Hepatocyte (in vitro differentiated cells): ENCODE results near the gene CFAP73. TPM values are rescaled to one million over a fixed set of nuclear protein-coding genes. Genes with fewer than 3 reads are reported as not detected.

Experiments used
- DNase-seq: peaks from one replicate; pipeline ENCODE4 v3.0.0-alpha.2; 2016; ENCODE audit warnings: low spot score
- H2AFZ ChIP-seq: fragments of 200-600 bp; sonication (generic); 2 replicates; pipeline ENCODE4 v1.6.0; 2016; ENCODE audit warnings: antibody characterized with exemption, mild to moderate bottlenecking
- H3K27ac ChIP-seq: fragments of 200-600 bp; sonication (generic); 2 replicates; pipeline ENCODE4 v1.5.1; 2016; ENCODE audit warnings: mild to moderate bottlenecking
- H3K27me3 ChIP-seq: fragments of 200-600 bp; sonication (generic); 2 replicates; pipeline ENCODE4 v1.6.1; 2016
- H3K36me3 ChIP-seq: fragments of 200-600 bp; sonication (generic); replicated peaks from 2 replicates; pipeline ENCODE4 v1.5.1; 2016; ENCODE audit warnings: low read depth; ENCODE audit not compliant: insufficient read depth
- H3K4me1 ChIP-seq: fragments of 200-600 bp; sonication (generic); 2 replicates; pipeline ENCODE4 v1.5.1; 2016; ENCODE audit warnings: mild to moderate bottlenecking, moderate library complexity; ENCODE audit not compliant: insufficient read depth
- H3K4me2 ChIP-seq: fragments of 200-600 bp; sonication (generic); 2 replicates; pipeline ENCODE4 v1.6.0; 2016
- H3K4me3 ChIP-seq: fragments of 200-600 bp; sonication (generic); 2 replicates; pipeline ENCODE4 v1.5.1; 2016; ENCODE audit warnings: mild to moderate bottlenecking
- H3K79me2 ChIP-seq: fragments of 200-600 bp; sonication (generic); 2 replicates; pipeline ENCODE4 v1.6.0; 2017; ENCODE audit warnings: mild to moderate bottlenecking
- H3K9me2 ChIP-seq: fragments of 200-600 bp; sonication (generic); replicated peaks from 2 replicates; pipeline ENCODE4 v1.6.0; 2017; ENCODE audit warnings: mild to moderate bottlenecking; ENCODE audit not compliant: insufficient read depth
- H3K9me3 ChIP-seq: fragments of 200-600 bp; sonication (generic); 2 replicates; pipeline ENCODE4 v1.5.1; 2016; ENCODE audit warnings: low read depth, mild to moderate bottlenecking
- H4K20me1 ChIP-seq: fragments of 200-600 bp; sonication (generic); 2 replicates; pipeline ENCODE4 v1.6.0; 2016; ENCODE audit warnings: mild to moderate bottlenecking; ENCODE audit not compliant: insufficient read depth, poor library complexity, severe bottlenecking
- CTCF ChIP-seq: fragments of 200-600 bp; sonication (generic); IDR thresholded peaks from 2 replicates; pipeline ENCODE4 v1.5.1; 2016; ENCODE audit warnings: antibody characterized with exemption, mild to moderate bottlenecking; ENCODE audit not compliant: poor library complexity
- EZH2 ChIP-seq: fragments of 200-600 bp; sonication (generic); IDR thresholded peaks from 2 replicates; pipeline ENCODE4 v1.6.1; 2016; ENCODE audit warnings: antibody characterized with exemption, mild to moderate bottlenecking, borderline replicate concordance
- EZH2phosphoT487 ChIP-seq: fragments of 200-600 bp; sonication (generic); IDR thresholded peaks from one replicate; pipeline ENCODE4 v1.6.1; 2018; ENCODE audit warnings: antibody characterized with exemption, mild to moderate bottlenecking, low read depth, moderate library complexity; ENCODE audit not compliant: unreplicated experiment, severe bottlenecking
- WGBS: methylation state at CpG from one replicate; pipeline ENCODE4 v1.1.6; 2016; ENCODE audit warnings: low lambda C conversion rate; ENCODE audit errors: missing lambda C conversion rate; 5-methylcytosine and 5-hydroxymethylcytosine counted together
- microRNA-seq: library from miRNA; unstranded; fragments of <30 nt; microRNA quantifications from one replicate; pipeline ENCODE4, GENCODE V29; 2017
- polyA plus RNA-seq: library from polyadenylated mRNA; unstranded; fragments of >200 nt; fragmentation: Nextera tagmentation; extraction: Ambion mirVana; gene quantifications from 2 replicates; pipeline ENCODE4 v1.2.1, GENCODE V29; 2016
- small RNA-seq: library from RNA; depleted of rRNA; stranded (forward); fragments of <200 nt; gene quantifications from one replicate; pipeline ENCODE3, GENCODE V24; 2014
- total RNA-seq: library from RNA; depleted of rRNA; stranded (reverse); fragments of >200 nt; gene quantifications from 2 replicates; pipeline ENCODE4 v1.2.3, GENCODE V29; 2014

CFAP73 gene
- total and polyA plus RNA-seq, 2 experiments from 2014 or later: not detected

- H3K4me3 ChIP-seq: no peak overlapping the region
- DNase-seq: no peak
- no peaks in the 10 kb centered on the region for H3K9me3 ChIP-seq
- H3K9me2 ChIP-seq: no peaks in the 10 kb centered on the region
- no peaks in the 10 kb centered on the region for H4K20me1 ChIP-seq
- no peaks in the 10 kb centered on the region for H3K4me1 ChIP-seq
- no peaks in the 10 kb centered on the region for H3K36me3 ChIP-seq
- WGBS: 78% methylated on average over 10 of the region's 10 CpGs
- H3K27me3 ChIP-seq: no peaks in the 10 kb centered on the region
- TF ChIP-seq EZH2phosphoT487: no peak
- no peak for TF ChIP-seq EZH2
- no peak for TF ChIP-seq CTCF
- no peak overlapping the region for H3K4me2 ChIP-seq
- H2AFZ ChIP-seq: no peak overlapping the region
- no peaks in the 10 kb centered on the region for H3K79me2 ChIP-seq
- no peak overlapping the region for H3K27ac ChIP-seq
Measured at GRCh38 chr12:113208041-113208934, 58.8 kb downstream of the CFAP73 start.

Small RNA genes lying within 50 kb of the gene (microRNA-seq; reads per million reads assigned to microRNA genes)
- gene MIR7106: not detected

Small RNA genes lying within 50 kb of the gene (small RNA-seq; reads per million reads assigned to genes)
- gene MIR7106 (not detected), gene RF00019 (not detected)

Other genes with a start within 250 kb of the CFAP73 start
- 25.0 and 34.9 TPM in 2 replicates for gene OAS1, start 242.8 kb upstream of the CFAP73 start, total RNA-seq
- gene OAS1, start 242.8 kb upstream of the CFAP73 start, polyA plus RNA-seq: 18.6 and 24.2 TPM in 2 replicates
- 9.0 and 15.0 TPM in 2 replicates for gene OAS3, start 211.2 kb upstream of the CFAP73 start, total RNA-seq
- 5.5 and 6.6 TPM in 2 replicates for gene OAS3, start 211.2 kb upstream of the CFAP73 start, polyA plus RNA-seq
- gene OAS2, start 171.2 kb upstream of the CFAP73 start, total RNA-seq: 0.44 and 0.50 TPM in 2 replicates
- not detected in 2 replicates for gene OAS2, start 171.2 kb upstream of the CFAP73 start, polyA plus RNA-seq
- 0.47 and 1.0 TPM in 2 replicates for gene DTX1, start 93.0 kb upstream of the CFAP73 start, total RNA-seq
- gene DTX1, start 93.0 kb upstream of the CFAP73 start, polyA plus RNA-seq: 0.89 and 2.3 TPM in 2 replicates
- not detected in 2 replicates for gene RASAL1, start 14.0 kb upstream of the CFAP73 start, total RNA-seq
- 0.22 and 0.74 TPM in 2 replicates for gene RASAL1, start 14.0 kb upstream of the CFAP73 start, polyA plus RNA-seq
- gene DDX54, start 35.8 kb downstream of the CFAP73 start, total RNA-seq: 32.3 and 52.6 TPM in 2 replicates
- gene DDX54, start 35.8 kb downstream of the CFAP73 start, polyA plus RNA-seq: 36.0 and 37.8 TPM in 2 replicates
- gene RITA1, start 36.0 kb downstream of the CFAP73 start, total RNA-seq: 16.1 and 19.1 TPM in 2 replicates
- 15.7 and 26.9 TPM in 2 replicates for gene RITA1, start 36.0 kb downstream of the CFAP73 start, polyA plus RNA-seq
- gene TPCN1, start 71.7 kb downstream of the CFAP73 start, total RNA-seq: 16.9 and 20.1 TPM in 2 replicates
- 31.3 and 32.1 TPM in 2 replicates for gene TPCN1, start 71.7 kb downstream of the CFAP73 start, polyA plus RNA-seq
- 15.4 and 19.7 TPM in 2 replicates for gene SLC8B1, start 185.4 kb downstream of the CFAP73 start, total RNA-seq
- gene SLC8B1, start 185.4 kb downstream of the CFAP73 start, polyA plus RNA-seq: 17.9 and 21.8 TPM in 2 replicates
- 19.1 and 32.5 TPM in 2 replicates for gene PLBD2, start 208.9 kb downstream of the CFAP73 start, total RNA-seq
- 40.5 and 47.6 TPM in 2 replicates for gene PLBD2, start 208.9 kb downstream of the CFAP73 start, polyA plus RNA-seq